Measurements from ENCODE around the gene ADCY5.

GRCh38 chr3:123447416-123447748 is 1.5 kb downstream of the ADCY5 start:
- TF ChIP-seq CTCF (conservative IDR thresholded peaks at IDR 0.05) = no peak
- TF ChIP-seq ZFX (IDR thresholded peaks at IDR 0.05) = no peak
